ENCODE measurements around the gene SPTBN5. TPM values are rescaled to one million over a fixed set of nuclear protein-coding genes. Genes with fewer than 3 reads are reported as not detected.

SPTBN5 gene
- total RNA-seq, 1 donor from 2014 or later, result 2.5 TPM

DNA sequence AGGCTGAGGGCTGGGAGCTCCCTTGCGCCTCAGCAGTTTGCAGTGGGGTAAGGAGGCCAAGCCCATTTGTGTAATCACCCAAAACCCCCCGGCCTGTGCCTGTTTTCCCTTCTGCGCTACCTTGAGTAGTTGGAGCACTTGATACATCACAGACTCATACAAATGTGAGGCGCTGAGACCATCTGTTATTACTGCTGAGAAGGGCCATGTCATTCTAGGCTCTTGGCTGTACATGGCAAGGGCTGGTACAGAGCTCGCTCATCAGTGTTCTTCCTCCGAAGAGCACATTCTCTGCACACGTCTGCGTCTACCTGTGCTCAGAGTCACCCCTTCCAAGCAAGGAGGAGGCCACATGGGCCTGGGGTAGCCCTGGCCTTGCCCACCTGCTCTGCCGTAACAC lies 45.9 kb downstream of the SPTBN5 start:
- DNase-seq (ENCODE audit: low read depth), result no peak

- DNase-seq (ENCODE audit: low read depth), result no peak
Observed at GRCh38 chr15:41847206-41847605, 46.6 kb downstream of the SPTBN5 start.

DNA sequence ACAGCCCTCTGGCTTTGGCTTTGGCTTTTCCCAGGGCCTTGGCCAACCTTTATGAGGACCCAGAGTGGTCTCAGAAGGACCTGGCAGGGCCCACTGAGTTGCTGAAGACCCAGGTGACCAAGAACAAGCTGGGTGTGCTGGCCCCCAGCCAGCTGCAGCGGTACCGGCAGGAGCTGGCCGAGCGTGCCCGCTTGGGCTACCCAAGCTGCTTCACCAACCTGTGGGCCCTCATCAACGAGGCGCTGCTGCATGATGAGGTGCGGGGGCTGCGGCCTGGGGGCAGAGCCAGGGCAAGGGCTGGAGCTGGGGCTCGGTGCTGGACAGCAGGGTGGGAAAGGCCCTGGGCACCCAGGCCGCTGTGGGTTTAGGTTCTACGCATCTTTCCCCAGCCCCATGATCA lies 49.0 kb downstream of the SPTBN5 start:
- DNase-seq (ENCODE audit: low read depth), result no peak

- no peak for DNase-seq (ENCODE audit: low read depth)
Observed at GRCh38 chr15:41843571-41843970, 50.3 kb downstream of the SPTBN5 start.

- DNase-seq (ENCODE audit: low read depth), result no peak
Observed at GRCh38 chr15:41842229-41842628, 51.6 kb downstream of the SPTBN5 start.

GRCh38 chr15:41841131-41841530 lies 52.7 kb downstream of the SPTBN5 start:
- DNase-seq (ENCODE audit: low read depth), result no peak

DNA sequence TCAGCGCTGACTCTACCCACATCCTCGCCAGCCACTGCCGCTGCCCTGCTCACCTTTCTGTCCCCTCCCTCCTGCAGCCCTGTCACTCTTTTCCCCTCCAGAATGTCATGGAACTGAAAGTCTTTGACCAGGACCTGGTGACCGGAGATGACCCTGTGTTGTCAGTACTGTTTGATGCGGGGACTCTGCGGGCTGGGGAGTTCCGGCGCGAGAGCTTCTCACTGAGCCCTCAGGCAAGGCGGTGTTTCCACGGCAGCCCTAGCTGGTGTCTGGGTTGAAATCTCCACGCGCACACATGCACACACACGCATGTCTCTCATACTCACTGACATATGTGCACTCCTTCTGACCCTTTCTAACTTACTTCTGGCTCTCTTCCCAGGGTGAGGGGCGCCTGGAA lies 53.2 kb downstream of the SPTBN5 start:
- DNase-seq (ENCODE audit: low read depth), result no peak

DNA sequence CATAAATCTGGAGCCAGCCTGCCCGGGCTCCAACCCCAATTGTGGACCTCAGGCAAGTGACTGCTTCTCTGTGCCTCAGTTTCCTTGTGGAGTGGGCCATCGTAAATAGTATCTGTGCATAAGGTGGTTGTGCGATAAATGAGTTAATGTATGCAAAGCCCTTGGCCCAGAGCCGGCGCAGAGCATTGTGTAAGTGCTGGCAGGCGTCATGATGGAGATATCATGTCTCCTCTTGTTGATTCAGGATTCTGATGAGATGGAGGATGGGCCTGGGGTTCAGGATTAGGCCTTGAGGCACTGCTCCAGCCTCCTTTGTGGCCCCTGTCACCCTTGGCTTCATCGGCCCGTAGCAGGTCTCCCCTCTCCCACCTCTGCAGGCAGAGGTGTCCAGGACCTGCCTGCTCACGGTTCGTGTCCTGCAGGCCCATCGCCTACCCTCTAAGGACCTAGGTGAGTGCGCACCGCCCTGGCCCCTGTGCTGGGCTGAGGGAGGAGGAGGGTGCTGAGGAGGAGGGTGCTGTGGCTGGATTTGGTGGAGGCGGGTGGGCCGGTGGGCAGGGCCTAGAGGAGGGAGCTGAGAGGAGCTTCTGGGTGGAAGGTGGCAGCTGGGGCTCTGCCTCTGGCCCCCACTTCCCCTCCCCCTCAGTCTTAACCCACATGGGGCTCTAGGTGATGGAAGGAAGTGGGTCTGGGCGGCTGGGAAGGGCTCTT lies 53.9 kb downstream of the SPTBN5 start:
- DNase-seq (ENCODE audit: low read depth), result no peak

DNA sequence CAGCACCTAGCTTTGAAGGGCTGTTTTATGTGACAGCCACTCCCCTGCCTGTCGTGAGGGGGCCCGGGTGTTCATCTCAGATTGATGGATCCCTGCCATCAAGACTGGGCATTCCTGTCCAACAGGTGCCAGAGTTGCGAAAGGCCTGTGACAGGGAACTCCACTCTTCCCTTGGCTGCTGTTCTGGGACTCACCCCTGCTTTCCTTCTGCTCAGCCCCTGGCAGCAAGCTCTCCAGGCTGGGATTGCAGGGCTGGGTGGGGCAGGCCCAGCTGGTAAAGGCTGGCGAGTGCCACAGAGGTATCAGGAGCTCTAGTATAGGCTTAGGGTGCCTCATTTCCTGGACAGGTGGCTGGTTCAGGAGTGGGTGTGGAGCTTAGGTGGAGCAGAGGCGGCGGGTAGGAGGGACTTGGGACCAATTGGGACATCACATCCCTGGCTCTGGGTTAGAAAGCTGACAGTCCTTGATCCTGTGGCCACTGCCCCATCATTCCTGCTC lies 55.4 kb downstream of the SPTBN5 start, which contains the start of gene PLA2G4B:
Gene PLA2G4B, plus strand, starts transcription at position 448 of the 498 bp plus-strand sequence. CDS start 67 bp downstream, outside the sequence.
- peak; percentile 16 for DNase-seq (ENCODE audit: low read depth)

- DNase-seq (ENCODE audit: low read depth), result no peak
Observed at GRCh38 chr15:41836713-41837454, 57.0 kb downstream of the SPTBN5 start.

DNA sequence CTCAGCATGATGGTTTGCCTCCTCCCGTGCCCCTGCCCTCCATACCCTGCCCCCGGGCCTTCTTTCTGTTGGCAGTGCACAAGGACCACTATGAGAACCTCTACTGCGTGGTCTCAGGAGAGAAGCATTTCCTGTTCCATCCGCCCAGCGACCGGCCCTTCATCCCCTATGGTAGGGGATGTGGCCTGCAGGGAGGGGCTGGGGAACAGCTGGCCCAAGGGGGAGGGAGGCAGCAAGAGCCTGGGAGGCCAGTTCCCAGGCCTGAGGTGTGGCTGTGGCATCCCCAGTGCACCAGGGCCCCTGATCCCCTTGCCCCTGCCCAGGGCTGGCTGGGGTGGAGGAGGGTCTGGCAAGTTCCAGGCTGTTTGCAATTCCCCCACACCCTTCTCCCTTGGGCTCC lies 57.8 kb downstream of the SPTBN5 start:
- DNase-seq (ENCODE audit: low read depth), result no peak

- no peak for DNase-seq (ENCODE audit: low read depth)
Observed at GRCh38 chr15:41834096-41834495, 59.8 kb downstream of the SPTBN5 start.

DNA sequence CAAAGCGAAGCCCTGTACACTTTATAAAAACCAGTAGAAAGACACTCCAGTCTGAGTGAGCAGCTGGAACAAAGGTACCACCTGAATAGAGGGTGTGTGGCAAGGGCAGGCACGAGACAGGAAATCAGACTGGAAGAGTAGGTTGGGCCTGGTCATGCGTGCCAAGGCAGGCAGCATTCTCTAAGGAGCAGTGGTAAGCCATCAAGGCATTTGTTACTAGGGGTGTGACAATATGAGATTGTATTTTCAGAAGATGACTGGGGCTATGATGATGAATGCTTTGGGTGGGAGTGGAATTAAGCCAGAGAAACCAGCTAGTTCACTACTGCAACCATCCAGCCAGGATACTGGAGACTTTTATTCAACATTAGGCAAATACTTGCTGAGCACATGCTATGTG lies 61.0 kb downstream of the SPTBN5 start:
- DNase-seq (ENCODE audit: low read depth), result peak; percentile 60

DNA sequence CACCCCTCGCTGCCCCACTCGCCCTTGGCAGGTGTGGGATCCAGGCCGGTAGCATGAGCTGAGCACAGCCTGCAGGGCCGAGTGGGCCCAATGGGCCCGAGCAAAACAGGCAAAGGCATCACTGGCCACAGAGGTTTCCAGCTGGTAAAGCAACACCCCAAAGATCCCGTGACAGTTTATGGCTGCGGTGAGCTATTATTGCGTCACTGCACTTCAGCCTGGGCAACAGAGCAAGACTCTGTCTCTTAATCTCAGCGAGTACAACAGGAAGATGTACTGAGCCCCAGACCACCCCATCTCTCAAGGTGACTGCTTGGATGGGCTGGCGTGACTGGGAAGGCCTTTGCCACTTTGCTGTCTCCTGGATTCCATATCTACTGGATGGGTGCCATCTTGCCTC lies 61.6 kb downstream of the SPTBN5 start:
- no peak for DNase-seq (ENCODE audit: low read depth)

DNA sequence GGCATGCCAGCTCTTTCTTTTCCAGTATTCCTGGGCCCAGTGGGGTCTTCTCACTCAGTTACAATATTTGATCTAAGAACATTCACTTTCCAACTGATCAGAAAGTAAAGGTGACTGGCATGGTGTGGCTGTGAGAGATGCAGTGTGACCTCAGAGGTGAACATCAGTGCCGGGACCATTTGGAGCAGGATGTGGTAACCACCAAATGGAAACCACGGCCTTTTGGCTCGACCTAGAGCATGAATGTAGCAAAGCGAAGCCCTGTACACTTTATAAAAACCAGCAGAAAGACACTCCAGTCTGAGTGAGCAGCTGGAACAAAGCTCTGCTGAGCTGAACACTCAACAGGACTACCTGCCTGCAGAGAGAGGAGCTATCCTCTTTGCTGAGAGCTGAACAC lies 62.6 kb downstream of the SPTBN5 start:
- peak; percentile 12 for DNase-seq (ENCODE audit: low read depth)

GRCh38 chr15:41829959-41830646 lies 63.8 kb downstream of the SPTBN5 start:
- no peak for DNase-seq (ENCODE audit: low read depth)

GRCh38 chr15:41828807-41829141 lies 65.1 kb downstream of the SPTBN5 start:
- peak; percentile 20 for DNase-seq (ENCODE audit: low read depth)

- DNase-seq (ENCODE audit: low read depth), result peak; percentile 50
Observed at GRCh38 chr15:41827880-41828806, 65.7 kb downstream of the SPTBN5 start, which contains the start of gene JMJD7. Gene JMJD7, plus strand, starts transcription at chr15:41828092. Its CDS starts 33 bp downstream, at chr15:41828125.

GRCh38 chr15:41827290-41827879 lies 66.5 kb downstream of the SPTBN5 start:
- DNase-seq (ENCODE audit: low read depth), result no peak

DNA sequence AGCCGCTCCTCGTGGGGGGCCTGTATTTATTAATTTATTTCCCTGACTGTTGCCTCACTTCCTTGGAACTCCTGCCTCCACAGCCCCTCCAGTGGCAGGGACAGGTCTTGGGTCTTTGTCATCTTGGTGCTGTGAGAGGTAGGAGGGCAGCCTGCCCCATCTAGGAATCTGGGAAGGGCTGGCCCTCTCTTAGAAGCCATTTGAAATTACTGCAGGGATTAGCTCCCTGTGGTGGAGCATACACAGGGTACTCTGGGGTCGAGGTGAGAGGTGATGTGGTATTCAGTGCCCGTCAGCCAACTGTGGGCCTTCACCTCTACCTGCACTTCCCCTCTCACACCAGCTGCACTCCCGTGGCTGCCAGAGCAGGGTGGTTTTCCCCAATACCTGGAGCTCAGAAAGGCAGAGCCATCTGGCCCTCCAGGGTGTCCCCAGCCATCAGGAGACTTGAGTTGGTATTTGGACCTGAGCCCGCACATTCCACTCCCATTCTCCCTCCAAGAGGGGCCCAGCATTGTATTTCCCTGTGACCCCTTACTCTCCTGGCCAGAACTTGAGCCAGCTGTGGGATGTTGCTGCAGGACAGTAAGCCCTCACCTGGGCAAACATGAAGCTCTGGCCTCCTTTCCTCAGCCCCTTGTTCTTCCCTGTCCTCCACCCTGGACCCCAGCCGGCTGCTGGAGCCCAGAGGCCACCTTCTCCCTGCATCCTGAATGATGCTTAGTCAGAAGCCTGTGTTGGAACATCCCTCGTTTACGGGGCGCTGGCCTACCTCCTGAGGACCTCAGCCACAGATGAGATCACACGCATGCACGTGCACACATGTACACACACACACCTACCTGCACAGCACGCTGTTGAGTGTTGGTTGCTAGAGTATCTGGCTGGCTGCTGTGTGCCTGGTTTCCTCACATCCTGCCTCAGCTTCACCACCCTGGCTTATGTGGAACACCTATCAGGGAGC lies 68.0 kb downstream of the SPTBN5 start:
- DNase-seq (ENCODE audit: low read depth), result no peak

Data from renal cortical epithelial cell (primary cell).